Fibroblast of skin of scalp (primary cell): ENCODE results near the gene PGM3. TPM values are rescaled to one million over a fixed set of nuclear protein-coding genes. Genes with fewer than 3 reads are reported as not detected.
A peak's percentile ranks its signal among the peaks of the same experiment; 100 is the strongest.
"Not testable (repeated sequence)": the region's sequence is repeated elsewhere in the genome, so short reads cannot be mapped to it uniquely, and the experiment has no call there.

ENCODE experiments used
- DNase-seq: peaks from one replicate; pipeline ENCODE4 v3.0.0-alpha.2; 2013
- polyA plus RNA-seq, 2 experiments: library from polyadenylated mRNA; unstranded; fragments of 120-200 nt; gene quantifications; one replicate each; pipeline ENCODE4 v1.2.1, GENCODE V29; 2013; ENCODE audit not compliant: insufficient read length in 2 of 2

PGM3 gene, protein sequence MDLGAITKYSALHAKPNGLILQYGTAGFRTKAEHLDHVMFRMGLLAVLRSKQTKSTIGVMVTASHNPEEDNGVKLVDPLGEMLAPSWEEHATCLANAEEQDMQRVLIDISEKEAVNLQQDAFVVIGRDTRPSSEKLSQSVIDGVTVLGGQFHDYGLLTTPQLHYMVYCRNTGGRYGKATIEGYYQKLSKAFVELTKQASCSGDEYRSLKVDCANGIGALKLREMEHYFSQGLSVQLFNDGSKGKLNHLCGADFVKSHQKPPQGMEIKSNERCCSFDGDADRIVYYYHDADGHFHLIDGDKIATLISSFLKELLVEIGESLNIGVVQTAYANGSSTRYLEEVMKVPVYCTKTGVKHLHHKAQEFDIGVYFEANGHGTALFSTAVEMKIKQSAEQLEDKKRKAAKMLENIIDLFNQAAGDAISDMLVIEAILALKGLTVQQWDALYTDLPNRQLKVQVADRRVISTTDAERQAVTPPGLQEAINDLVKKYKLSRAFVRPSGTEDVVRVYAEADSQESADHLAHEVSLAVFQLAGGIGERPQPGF
- polyA plus RNA-seq (2013, experiment 1 of 2; ENCODE audit: insufficient read length), result 93.0 TPM
- polyA plus RNA-seq (2013, experiment 2 of 2; ENCODE audit: insufficient read length), result 99.8 TPM

DNA sequence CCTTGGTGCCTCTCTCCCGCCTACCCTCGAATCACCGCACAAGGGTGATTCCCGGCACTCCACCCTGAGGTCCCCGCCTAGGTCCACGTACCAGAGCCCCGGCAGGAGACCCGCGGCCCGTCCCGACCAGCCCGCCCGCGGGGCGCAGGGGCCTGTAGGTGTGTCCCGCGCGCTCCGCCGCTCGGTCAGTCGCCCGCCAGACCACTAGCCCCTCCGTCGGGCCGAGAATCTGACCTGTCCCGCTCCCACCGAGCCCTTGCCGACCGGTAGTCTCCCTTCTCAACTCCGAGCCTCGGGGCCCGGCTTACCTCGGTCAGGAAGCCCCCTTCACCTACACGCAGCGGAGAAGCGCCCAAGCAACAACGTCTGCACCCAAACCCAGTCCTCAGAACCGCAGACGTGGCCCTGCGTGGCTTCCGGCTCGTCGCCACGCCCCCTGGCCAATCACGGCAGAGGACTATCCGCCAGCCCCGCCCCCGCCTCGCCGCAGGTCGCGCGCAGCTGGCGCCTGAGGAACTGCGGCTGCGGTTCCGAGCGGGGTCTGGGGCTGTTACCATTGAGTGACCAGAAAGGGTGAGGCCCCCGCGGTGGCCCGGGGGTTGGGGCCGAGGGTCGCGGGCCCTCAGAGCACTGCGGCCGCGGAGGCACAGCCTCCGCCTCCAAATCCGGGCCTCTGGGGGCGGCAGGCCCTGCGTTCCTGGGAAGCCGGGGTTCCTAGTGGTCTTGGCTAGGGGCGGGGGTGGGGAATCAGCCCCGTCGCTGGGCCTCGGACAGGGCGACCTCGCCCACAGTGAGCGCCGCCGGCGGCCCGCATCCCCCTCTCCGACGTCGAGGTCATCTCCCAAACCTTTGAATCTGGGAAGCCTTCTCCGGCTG is at the start of gene PGM3, which contains the start of gene RWDD2A:
TSS of gene PGM3 (minus strand) at position 395 of the 876 bp plus-strand sequence. CDS start 2,253 bp downstream, outside the sequence.
TSS of gene RWDD2A (plus strand) at position 487 of the 876 bp plus-strand sequence. CDS start 1,095 bp downstream, outside the sequence.
- peak; percentile 85 for DNase-seq

DNA sequence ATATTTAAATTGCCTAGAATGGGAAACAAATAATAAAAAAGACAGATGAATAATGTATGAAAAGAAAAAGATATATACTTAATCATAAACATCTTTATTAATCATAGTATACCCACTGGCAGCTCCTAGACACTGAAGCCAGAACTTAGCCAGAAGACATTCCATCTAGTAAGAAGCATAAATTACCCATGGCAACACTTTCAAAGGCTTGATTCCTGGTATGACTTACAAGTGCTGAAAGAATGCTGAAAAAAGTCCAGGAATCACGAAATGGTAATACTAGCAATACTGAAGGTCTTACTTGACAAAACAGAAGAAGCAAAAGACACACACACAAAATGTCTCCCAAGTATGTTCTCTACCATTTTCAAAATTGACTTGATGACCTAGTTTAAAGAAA is 38.1 kb upstream of the PGM3 start:
- peak; percentile 92 for DNase-seq

DNA sequence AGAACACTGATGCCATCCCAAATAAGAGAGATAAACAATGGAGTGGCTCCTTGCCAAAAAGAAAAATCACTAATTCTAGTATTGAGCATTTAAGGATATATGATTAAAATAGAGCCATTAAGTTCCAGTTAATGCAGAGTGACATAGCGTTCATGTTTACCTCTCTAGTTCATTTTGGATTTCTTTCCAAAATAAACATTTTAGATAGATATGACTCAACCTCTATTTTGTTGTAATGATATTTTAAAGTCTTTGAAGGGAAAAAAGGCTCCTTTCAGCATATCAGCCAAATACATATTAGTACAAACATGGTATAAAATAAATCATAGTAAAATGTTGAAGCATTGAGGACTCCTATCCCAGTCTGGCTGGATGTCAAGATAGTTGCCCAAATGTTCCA is 33.5 kb upstream of the PGM3 start:
- no peak for DNase-seq

DNA sequence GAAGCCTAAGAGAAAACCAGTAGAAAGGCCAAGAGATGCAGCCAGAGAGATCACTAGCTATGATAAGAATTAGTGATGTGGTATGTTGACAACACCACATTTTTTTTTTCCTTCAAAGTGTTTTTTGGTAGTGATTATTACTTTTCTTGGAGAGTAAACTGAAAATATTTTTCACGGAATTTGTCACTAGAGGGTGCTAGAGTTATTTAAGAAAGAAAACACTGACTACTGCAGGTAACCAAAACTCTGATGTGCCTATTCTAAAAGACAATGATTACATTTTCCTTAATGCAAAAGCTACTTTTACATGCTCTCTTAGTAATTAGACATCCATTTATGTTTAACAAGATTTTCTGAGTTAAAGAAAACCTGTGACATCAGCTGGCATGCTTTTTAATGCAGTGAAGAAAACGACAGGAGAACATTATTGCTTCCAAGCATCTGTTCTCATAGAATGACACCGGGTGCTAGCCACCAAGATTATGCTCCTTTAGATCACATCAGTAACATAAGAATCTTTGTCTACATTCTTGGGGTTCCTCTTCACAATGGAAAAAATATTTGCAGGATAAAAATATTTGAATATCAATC is 28.9 kb upstream of the PGM3 start:
- DNase-seq, result peak; percentile 51

DNA sequence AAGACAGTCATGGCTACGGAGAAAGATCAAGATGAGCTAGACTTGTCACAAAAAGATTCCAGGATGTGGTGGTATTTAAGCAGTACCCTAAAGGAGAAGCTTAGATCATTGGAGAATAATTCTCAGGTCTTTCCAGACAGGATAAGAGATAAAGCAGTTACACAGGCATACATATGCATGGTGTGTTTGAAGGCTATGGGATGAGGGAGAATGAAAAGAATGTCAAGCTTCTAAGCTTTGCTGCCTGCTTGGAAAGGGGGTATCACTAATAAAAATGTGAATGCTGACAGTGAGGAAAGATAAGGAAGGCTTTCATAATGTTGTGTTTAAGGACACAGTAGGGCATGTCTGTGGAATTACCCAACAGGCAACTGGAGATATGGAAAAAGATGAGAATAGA is 28.2 kb upstream of the PGM3 start:
- peak; percentile 42 for DNase-seq

DNA sequence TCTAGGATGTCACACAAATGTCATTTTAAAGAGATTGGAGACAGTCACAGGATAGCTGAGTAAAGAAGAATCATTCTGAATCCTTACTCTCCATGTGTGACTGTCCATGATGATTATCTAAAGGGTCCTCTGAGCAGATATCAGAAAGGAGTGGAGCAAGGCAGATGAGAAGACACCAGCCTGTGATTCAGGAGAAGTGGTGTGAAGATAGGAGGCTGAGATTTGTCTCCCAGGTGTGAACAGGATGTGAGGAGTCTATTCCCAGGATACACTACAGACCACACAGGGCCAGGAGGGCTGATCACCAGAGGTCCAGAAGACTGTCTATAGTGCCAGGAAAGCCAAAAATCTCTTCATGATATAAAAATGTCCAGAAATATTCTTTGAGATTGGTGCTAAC is 27.1 kb upstream of the PGM3 start:
- no peak for DNase-seq

DNA sequence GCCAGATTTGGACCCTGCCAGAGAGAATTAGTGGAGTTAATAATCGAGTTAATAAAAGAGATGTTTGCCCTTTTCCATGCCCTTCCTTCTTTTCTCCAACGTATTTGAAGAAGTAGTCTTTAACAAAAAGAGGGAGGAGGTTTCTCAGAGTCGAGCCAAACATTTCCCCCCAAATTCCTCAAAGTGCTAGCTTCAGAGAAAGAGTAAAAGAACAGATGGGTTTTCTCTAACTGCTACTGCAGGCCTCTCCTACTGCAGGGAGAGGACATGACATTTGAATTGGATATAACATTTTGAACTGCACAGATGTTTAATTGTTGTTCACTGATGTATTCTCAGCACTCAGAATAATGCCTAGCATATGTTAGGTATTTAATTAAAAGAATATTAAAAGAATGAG is 25.6 kb upstream of the PGM3 start:
- DNase-seq, result no peak

DNA sequence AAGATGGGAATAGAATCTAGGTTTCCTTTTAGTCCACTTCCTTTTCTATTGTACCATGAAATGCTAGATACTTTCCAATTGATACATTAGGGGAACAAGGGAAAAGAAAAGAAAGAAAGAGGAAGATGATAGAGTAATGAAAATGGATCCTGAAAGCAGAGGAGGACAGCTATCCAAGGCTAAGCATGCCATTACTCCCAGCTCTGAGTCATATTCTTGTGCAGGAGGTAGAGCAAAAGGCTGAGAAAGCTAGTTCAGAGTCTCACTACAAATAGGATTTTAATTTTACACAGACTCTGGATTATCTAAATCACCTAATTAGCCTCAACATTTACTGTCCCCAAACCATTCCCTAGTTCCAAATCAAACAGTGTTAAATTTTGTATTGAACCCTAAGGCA is 23.7 kb upstream of the PGM3 start:
- no peak for DNase-seq

DNA sequence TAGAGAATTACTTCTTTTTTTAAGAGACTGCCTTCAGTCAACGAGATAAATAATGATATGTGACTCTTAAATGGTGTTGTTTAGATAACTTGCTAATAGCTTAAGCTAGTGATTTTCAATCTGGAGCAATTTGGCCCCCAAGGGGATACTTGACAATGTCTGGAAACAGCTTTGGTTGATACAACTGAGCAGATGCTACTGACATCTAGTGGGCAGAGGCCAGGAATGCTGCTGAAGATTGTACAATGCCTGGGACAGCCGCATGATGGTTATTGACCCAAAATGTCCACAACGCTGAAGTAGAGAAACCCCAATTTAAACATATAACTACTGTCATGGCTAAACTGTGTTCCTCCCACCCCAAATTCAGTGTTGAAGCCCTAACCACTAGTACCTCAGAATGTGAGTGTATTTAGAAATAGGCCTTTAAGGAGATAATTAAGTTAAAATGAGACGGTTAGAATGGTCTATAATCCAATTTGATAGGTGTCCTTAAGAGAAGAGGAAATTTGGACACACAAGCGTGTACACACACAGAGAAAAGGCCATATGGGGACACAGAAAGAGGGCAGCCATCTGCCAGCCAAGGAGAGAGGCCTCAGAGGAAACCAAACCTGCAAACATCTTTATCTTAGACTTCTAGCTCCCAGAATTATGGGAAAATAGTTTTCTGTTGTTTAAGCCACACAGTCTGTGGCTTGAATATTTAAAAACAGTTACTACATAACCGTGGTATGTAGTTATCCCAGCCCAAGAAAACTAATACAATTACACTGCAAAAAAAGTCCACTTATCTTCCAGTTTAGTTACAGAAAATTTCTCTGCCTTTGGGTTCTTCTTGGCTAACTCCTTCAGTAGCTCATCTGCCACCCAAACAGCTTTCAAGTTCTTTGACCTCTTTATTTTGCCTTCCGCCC is 22.3 kb upstream of the PGM3 start:
- peak; percentile 82 for DNase-seq

DNA sequence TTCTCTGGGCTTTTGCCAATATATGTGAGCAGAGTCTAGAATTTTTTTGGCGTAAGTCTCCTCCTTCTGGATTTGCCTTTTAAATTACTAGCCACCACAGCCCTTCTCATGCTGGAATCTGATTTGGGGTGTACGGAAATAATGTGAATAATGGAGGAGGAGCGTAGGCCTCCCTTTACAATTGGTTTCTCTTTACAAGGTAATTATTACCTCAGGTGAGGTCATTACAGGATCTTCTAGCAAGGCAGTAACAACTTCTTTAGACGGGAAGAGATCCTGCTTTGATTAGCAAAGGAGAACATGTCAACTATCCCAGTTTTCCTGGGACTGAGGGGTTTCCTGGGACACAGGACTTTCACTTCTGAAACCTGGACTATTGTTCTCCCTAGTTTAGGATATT is 9.0 kb upstream of the PGM3 start:
- DNase-seq, result no peak

DNA sequence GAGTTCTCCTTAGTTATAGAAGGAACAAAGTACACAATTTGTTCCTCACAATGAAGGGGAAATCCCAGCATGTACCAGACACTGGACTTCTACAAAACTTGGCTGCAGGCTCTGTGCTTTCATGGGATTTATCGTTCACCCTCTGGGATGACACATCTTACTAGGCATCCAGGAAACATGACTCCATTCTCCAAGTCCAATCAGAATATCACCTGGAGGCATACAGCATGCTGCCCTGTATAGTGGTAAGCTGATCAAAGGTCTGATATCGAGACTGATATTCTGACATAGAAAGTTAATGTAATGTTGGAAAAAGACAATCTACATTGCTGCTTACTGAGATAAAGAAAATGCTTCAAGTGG is 6.8 kb upstream of the PGM3 start:
- no peak for DNase-seq

DNA sequence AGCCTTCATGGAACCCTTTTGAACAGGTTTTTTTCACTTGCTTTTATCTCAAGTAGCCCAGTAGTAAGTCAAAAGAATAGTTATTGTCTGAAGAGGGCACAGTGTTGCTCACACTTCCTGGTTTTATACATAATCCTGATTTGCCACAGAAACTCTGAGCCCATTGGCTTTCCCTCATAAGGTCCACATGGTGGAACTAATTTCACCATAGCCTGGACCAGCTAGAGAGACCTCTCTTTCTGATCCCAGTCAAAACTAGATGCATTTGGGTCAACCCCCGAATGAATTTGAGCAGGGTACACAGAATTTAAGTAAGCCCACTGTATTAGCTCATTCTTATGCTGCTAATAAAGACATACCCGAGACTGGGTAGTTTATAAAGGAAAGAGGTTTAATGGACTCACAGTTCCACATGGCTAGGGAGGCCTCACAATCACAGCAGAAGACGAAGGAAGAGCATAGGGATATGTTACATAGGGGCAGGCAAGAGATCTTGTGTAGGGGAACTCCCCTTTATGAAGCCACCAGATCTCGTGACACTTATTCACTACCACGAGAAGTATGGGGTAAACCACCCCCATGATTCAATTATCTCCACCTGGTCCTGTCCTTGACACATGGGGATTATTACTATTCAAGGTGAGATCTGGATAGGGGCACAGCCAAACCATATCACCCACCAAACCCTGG is 6.3 kb upstream of the PGM3 start:
- no peak for DNase-seq

DNA sequence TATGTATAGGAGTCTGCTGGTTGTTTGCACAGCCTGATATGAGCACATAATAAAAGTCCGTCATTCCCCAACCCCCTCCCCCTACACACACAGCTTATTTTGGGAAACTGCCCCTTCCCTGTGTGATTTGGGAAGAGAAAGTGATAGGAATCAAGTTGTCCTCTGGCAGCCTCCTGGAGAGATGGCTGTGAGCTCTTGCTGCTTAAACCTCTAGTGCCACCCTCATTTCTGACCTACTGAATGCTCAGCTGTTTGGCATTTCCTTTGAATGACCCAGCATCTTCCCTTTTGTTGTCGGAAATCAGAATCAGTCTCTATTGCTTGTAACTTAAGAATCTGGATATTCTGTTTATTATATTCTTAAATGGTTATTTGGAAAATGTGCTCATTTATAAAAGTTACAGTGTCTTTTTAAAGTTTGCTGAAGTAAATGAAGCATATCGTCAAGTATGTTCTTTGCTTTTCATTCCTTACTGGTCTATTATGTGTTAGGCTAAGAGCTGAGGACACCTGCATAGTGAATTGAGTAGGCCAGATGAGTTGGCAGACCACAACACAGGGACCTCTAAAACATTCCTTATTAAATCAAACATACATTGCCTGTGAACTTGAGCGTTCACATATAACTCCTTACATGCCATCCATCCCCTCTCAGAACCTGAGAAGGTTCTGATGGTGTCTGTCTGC is 5.6 kb upstream of the PGM3 start:
- peak; percentile 27 for DNase-seq

DNA sequence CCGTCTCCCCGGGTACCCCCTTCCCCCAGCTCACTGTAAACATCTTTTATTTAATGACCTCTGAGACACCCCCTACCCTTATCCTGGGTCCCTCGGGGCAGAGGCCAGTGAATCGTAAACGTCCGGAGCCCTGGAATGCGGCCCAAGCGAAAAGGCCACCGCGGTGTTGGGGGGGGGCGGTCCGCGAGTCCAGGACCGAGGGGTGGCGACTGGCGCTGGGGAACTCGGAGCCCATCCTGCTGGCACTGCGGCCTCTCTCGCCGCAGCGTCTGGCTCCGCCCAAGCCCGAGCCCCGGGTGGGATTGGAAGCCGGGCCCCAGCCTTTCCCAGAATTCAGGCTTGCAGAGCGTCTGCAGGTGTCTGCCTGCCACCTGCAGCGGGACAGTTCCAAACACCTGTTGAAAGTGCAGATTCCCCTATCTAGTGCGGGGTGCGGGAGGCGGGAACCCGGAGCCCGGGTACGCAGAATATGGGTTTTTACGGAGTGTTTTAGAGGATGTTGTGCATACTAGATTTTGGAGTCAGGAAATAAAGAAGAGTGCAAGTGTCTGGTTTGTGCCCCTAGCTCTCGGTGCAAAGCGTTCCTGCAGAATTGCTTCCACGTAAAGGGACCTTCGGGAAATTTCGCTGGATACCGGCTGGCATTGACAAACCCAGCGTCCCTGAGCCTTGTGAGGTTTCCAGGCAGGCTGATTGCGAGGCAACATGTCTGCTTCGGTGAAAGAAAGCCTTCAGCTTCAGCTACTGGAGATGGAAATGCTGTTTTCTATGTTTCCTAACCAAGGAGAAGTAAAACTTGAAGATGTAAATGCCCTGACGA is 892 bp upstream of the PGM3 start:
- no peak for DNase-seq

DNA sequence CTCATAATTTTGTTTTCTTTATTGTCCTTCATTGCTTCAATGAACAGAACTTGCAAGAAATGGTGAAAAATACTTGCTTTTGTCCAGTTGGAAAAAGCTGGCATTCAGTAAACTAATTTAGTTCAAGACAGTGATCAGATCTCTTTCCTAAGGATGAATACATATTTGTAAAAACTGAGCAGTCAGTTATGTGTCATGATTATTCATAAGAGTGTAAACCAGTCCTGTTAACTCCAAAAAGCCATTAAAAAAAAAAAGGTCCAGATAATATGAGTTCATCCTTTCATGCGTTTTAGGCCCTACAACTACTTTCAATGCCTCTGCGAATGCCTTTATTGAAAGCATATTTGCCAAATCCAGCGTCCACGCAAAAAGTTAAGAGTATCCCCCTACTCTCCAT is 609 bp downstream of the PGM3 start:
- DNase-seq, result no peak

DNA sequence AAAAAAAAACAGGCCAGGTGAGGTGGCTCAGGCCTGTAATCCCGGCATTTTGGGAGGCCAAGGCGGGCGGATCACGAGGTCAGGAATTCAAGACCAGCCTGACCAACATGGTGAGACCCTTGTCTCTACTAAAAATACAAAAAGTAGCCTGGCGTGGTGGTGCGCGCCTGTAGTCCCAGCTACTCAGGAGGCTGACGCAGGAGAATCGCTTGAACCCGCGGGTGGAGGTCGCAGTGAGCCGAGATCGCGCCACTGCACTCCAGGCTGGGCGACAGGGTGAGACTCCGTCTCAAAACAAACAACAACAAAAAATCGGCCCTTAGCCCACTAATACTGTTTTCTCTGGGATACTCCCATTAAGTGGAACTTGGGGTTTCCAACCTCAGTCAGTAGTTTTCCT is 1.1 kb downstream of the PGM3 start:
- not testable (repeated sequence) for DNase-seq

DNA sequence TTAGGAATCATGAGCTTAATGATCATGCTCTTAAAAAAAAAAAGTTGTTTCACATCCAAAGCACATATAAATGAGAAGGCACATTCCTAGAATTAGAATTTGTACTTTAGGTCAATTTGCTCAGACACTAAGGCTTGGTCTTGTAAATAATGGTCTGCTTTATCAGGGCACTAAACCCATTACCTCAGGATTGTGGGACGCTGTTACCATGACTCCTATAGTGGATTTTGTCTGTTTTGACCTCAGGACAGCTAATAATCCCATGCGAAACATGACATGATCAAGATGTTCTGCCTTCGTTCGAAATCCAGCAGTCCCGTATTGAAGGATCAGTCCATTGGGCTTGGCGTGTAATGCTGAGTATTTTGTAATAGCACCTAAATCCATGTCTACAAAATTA is 2.4 kb downstream of the PGM3 start:
- DNase-seq, result no peak

DNA sequence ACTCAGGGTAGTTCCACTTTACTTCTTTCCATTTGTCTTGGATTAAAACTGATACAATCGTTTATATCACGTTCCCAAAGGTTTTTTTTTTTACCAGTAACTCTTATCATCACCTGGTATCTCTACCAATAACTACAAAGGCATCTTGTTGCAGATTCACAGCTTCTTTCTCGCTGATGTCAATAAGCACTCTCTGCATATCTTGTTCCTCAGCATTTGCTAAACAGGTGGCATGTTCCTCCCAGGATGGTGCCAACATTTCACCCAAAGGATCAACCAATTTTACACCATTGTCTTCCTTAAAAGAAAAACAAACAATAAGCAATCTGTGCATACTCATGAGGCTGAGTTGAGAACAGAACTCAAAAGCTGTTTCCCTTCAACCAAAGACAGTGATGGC is 4.6 kb downstream of the PGM3 start:
- DNase-seq, result no peak

DNA sequence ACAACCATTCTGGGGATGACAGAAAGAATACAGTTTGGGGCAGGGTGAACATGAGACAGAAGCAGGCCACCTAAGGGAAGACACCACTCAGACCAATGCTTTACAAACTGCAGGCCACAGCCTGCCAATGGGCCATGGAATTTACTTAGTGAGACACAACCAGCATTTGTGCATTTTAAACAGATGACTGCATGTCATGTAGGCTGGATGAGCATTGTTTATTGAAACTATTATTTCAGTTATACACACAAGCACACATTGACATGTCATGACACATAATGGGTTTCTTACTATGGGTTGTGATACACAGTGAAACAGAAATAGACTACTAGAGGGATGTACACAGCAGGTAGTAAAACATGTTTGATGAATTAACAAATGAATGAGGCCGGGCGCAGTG is 8.0 kb downstream of the PGM3 start:
- DNase-seq, result no peak
